Left renal pelvis (tissue), 4 donors: ENCODE data around the gene SREBF1. TPM values are rescaled to one million over a fixed set of nuclear protein-coding genes. Genes with fewer than 3 reads are reported as not detected.

Source experiments
- DNase-seq, 4 donors: peaks; one replicate each; pipeline ENCODE4 v3.0.0-alpha.2; 2013; ENCODE audit warnings: low read depth in 4 of 4, low spot score in 3 of 4
- polyA plus RNA-seq, 4 donors: library from polyadenylated mRNA; unstranded; fragments of 120-200 nt; gene quantifications; one replicate each; pipeline ENCODE4 v1.2.1, GENCODE V29; 2013; ENCODE audit not compliant: insufficient read length in 4 of 4

The SREBF1 gene
- polyA plus RNA-seq, 4 donors: 39.2 to 64.0 (median 50.9) TPM

DNA sequence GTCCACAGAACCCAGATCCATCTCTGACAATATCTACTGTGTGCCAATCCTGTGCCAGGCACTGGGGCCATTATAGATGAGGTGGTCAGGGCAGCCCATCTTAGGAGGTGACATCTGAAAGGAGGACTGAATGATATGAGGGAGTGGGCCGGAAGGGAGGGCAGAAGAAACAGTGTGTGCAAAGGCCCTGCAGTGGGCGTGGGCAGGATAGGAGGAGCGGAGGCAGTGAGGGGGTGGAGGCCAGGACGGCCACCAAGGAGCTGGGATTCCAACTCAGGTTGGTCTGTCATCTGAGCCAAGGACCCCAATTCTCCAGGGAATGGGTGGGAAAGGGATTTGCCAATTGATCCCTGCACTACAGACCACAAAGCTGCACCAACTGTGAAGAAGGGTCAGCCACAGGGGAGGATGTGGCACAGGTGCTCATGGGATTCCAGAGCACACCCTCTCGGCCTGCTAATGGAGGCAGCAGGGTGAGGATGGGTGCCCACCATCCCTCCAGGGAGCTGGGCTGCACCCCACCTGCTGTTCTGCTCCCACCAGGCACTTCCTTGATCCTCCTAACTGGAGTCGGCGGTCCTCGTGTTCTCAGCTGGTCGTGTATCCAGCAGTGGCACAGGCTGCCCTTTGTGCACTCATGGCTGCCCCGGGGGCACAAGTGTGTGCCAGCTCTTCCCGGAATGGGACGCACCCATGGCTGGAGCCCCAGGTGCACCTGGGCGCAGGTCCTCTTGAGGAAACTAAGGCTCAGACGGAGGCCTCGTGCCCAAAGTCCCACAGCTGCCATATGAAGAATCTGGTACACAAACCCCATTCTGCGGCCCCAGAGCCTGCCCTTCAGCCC, 9.6 kb downstream of the SREBF1 start:
- no peak for DNase-seq

DNA sequence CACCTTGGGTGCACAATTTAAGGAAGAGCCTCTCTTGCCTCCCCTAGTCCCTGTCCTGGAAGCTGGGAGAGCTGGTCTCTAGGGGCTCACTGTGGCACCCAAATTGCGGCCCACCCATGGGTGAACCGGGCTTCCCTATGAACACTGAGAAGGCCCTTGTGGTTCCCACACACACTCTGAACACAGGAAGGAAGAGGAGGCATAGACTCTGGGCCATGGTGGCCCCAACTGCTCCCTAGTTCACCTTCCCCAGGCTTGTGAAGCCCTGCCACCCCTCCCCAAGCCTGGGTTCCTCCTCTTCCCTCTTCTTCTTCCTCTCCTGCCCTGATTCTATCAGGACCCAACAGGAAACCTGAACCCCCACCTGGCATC, 10.5 kb downstream of the SREBF1 start:
- DNase-seq: no peak

DNA sequence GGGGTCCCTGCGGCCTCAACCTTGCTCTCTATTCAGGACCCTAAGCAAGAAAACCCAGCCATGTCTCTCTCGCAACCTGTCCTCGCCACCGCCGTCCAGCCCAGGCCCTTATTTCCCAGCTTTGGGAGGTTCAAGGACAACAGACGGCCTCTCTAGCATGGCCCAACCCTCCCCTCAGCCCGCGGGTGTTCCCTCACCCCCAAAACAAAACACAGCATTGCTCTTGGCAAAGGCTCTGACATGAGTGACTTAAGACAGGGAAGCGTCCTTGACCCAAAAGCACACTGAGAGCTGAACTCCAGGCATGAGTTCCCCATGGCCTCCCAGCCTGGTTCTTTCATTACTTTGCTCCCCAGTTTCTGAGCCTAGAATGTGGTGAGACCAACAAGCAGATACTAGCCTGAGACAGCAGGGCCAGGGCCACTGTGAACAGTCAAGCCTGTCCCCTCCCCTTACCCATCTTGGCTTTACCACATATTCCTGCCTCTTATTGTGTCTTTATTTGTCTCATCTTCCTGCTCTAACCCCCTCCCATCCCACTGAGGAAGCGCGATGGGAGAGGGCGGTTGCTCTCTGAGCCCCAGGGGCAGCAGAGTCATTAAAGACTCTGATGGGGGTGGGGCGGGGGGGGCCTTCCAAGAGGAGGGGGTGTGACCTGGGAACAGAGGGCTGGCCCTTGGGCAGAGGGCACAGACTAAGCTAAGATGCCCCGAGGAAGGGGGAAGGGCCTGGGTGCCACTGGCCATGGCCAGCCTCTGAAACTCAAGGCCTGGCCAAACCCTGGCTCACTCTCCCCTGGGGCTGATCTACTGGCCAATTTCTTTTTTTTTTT, 11.8 kb downstream of the SREBF1 start:
- DNase-seq: no peak

DNA sequence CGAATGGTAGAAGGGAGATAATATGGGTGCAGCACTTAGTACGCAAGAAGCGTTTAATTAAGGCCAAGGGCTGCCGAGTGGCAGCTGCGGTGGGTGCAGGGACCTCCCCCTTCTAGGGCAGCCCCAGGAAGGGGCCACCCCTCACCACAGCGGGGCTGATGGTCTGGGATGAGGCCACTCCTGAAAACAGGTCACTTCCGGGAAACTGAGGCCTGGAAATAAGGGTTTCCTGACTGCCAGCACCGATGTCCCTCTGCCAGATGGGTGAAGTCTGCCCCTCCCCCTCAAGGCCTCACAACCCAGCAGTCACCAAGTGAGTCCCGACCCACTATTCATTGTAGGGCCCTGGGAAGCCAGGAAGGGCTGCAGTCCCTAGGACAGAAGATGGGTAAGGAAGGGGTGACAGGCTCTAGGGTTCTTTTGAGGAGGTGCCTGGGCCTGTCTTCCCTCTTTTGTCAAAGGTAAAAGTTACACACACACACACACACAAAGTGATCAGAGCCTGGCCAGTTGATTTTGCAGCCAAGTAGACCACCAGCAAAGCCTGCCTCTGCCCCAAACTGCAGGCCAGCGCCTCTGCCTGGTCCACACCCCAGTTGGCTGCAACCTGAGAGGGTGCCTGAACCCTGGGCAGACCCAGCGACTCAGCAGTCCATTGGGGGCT, 12.5 kb downstream of the SREBF1 start:
- DNase-seq: no peak

DNA sequence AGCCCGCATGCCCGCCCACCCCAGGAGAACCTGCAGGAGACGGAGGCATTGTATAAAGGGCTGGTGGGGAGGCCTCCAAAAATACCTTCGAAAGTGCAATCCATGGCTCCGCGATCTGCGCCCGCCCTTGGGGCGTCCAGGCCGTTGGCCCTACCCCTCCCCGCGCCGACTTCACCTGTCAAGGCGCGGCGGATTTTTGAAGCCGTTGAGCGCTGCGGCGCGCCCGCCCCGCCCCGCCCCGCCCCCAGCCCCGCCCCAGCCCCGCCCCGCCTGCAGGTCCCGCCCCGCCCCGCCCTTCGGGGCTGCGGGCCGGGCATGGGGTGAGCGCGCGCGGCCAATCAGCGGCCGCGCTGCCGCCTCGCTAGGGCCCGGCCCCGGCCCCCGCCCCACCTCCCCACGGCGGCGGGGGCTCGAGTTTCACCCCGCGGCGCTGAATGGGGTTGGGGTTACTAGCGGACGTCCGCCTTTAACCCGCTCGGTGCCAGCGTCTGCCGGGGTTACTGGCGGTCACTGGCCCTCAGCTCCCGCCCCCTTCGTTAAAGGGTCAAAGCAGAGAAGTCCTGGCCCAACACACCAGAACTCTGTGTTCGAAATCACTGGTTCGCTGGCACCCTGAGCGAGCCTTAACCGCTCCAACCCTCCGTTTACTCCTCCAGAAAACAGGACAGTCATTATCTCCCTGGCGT, 13.2 kb downstream of the SREBF1 start:
- DNase-seq: peak in 2 of 4 donors; percentile 68 to 75

DNA sequence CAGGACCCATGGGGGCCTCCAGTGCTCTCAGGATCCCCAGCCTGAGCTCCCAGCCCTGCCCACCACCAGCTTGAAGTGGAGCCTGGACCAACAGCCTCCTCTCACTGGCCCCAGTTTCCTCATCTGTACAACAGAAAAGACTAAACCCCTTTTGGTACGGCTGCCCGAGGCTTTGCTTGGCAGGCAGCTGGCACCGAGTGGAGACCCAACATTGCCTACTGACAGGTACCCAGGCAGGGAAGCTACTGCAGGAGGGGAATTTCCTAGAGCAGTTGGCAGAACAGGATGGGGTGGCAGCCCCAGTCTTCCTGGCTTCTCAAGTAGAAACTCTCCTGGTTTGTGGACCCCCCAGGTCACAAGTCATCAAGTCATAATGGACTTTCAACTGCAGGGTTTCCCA, 14.2 kb downstream of the SREBF1 start:
- no peak for DNase-seq

DNA sequence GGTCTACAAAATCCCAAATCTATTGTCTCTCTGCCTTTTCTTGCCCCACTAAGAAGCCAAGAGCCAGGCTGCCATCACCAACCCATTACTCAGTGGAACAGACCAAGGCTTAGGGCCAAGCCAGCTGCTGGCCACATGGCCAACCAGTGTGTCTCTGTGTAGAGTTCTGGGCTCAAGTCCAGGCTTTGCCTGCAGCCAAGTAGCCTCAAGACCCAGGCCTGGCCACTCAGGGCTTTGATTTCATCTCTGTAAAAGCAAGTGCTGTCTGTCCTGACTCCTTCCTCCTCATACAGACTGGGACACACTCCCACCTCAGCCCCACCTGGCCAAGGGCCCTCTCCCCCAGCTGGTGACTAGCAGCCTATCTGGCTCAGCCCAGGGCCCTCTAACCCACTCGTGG, 14.6 kb downstream of the SREBF1 start:
- DNase-seq: no peak

DNA sequence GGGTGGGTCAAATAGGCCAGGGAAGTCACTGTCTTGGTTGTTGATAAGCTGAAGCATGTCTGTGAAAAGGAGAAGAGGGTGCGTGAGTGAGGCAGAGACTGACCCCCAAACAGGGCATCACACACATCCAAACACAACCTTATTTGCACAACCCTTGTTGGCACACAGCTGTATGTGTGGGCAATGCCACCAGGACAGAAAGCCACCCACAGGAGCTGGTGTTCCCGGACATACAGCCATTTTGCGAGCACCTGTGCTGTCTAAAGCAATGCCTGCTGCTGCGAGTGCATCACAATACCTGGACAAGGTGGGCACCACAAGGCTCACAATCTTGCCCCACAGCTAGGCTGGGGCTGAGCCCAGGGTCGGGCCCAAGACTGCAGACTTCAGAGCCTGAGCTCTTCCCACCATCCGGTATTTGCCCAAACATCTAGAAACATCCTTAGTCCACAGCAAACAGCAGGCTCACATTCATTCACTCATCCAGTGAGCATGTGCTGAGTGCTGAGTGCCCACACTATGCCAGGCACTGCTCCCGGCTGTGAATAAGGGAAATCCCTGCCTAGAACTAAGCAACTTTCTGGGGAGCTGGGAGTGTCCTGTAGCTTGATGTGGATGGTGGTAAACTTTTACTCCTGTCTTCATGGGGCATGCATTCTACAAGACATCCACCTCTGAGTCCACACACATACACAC, 16.2 kb downstream of the SREBF1 start:
- no peak for DNase-seq

DNA sequence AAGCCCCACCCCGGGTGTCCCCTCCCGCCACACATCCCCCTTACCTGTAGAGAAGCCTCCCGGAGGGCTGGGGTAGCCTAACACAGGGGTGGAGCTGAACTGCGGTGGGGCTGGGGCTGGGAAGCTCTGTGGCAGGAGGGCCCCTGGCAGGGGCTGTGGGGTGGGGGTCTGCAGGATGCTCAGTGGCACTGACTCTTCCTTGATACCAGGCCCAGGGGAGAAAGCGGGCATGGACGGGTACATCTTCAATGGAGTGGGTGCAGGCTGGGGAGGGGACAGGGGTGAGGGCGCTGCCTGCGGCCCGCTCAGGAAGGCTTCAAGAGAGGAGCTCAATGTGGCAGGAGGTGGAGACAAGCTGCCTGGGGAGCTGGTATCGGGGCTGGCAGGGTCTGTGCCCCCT, 16.7 kb downstream of the SREBF1 start:
- DNase-seq: no peak

DNA sequence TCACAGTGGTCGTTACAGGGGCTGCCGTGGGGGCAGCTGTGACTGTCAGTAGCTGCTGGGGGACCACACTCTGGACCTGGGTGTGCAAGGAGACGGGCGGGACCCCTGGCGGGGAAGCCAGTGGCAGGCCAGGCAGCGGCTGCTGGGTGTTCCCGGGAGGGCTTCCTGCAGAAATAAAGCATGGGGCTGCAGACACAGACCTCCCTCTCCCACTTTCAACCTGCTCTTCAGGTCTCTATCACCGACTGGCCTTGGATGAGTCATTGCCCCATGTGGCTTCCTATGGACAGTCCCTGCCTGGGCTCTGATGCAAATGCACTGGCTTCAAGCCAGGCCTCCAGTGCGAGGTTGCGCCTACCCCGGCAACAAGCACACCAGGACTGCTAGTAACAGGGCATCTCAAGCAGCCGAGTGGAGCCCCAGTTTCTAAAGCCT, 17.2 kb downstream of the SREBF1 start:
- DNase-seq: no peak

DNA sequence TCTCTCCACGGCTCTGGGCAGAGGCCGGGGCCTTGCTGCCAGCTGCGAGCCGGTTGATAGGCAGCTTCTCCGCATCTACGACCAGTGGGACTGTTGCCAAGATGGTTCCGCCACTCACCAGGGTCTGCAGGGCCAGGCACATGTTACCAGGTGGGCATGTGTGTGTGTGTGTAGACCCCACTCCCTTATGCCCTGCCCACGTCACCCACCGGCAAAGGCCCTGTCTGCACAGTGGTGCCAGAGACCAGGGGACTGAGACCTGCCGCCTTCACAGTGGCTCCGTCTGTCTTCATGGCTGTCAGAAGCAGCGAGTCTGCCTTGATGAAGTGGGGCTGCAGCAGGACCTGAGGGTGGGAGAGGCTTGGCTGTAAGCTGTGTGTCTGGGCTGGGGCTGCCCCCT, 17.7 kb downstream of the SREBF1 start:
- no peak for DNase-seq

DNA sequence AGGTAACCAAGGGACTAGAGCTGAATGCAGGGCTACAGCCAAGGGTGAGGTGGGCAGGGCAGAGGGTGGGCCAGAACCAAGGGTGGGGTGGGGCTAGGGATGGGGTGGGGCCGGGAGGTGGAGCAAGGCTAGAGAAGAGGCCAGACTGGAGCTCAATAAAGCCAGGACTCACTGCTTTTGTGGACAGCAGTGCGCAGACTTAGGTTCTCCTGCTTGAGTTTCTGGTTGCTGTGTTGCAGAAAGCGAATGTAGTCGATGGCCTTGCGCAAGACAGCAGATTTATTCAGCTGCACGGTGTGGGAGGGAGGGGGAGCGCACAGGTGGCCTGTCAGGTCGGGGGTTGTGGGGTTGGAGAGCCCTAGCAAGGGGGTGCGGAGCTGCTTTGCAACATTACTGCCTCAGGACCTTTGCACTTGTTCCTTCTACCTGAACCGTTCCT, 18.7 kb downstream of the SREBF1 start:
- no peak for DNase-seq

DNA sequence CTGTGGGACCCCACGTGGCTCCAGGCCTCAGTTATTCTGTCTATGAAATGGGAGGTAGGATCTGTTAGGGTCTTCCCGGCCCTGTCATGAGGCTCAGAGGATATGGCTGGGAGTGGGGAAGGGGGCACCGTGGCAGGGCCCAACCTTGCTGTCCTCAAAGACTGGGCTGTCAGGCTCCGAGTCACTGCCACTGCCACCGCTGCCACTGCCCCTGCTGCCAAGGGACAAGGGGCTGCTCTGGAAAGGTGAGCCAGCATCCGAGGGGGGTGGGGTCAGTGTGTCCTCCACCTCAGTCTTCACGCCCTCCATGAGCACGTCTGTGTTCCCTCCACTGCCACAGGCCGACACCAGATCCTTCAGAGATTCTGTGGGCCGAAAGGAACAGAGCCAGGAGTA, 19.2 kb downstream of the SREBF1 start:
- no peak for DNase-seq

DNA sequence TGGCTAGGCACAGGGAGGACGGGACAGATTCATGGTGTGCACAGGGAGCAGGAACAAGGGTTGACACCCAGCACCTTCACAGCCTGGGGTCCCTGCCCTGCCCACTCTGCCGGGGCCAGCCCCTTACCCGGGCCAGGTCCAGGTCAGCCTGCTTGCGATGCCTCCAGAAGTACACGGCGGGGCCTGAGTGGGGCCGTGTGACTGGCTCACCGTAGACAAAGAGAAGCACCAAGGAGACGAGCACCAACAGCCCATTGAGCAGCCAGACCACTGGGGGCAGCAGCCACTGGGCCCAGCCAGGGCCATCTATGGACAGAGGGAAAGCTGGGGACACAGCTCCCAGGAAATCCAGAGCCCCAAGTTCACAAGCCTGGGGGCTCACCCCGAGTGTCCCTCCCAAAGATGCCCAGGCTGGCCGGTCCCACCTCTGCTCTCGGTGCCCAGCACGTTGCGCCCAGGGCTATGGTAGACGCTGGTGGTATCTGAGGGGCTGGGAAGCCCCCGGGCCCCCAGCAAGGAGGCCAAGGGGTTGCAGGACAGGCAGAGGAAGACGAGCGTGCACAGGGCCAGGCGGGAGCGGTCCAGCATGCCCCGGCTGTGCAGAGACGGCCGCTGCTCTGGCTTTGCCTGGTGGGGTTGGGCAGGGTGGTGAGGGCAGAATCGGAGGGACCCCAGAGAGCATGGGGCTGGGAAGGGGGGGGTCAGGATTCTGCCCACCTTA, 19.8 kb downstream of the SREBF1 start:
- no peak for DNase-seq

DNA sequence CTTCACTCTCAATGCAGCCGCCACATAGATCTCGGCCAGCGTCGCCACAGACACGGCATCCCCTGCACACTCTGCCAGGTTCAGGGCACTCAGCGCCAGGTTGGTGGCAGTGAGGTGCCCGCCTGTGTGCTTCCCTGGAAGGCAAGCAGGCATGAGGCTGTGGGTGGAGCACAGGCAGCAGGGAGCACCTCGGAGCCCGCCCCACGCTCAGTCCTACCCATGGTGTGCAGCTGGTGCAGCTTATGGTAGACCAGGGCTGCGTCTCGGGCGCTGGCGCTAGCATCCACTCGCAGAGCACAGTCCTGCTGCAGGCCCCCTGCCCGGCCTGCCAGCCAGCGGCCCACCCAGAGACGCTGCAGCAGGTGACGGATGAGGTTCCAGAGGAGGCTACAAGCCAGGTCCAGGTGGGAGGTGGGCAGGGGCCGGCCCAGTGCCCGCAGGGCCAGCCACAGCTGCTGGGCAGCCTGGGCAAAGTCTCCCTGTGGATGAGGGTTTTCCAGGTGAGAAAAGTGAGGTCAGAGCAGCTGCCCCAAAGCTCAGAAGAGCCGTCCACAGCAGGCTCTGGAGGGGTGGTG, 20.5 kb downstream of the SREBF1 start:
- DNase-seq: no peak

DNA sequence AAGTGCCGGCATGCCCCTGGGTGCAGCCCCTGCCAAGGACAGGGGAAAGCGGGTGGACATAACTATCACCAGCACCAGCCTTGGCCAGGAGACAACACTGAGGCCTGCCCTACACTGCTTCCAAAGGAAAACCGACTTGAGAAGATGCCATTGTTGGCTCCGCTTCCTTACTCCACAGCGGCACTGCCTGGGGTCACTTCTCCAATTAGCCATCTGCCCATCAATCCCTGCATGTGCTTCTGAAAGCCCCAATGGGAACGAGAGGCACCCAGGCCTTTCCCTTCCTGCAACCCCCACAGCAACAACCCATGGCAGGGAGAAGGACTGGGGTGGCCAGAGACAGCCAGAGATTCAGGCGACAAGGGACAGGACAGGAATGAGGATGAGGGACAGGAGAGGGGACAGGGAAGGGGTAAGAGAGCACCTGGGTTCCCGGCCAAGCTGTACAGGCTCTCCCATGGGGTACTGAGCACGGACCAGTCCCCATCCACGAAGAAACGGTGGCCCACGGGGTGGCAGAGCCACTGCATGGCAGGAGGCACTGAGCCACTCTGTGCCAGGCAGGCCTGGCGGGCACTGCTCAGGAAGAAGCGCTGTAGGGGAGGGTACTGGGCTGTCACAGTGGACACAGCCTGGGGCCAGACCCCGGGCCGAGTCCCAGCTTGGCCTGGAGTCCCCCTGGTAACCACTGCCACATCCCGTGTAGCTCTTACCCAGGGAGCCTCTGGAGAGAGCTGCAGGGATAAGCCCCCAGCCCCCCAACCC, 21.2 kb downstream of the SREBF1 start:
- no peak for DNase-seq

DNA sequence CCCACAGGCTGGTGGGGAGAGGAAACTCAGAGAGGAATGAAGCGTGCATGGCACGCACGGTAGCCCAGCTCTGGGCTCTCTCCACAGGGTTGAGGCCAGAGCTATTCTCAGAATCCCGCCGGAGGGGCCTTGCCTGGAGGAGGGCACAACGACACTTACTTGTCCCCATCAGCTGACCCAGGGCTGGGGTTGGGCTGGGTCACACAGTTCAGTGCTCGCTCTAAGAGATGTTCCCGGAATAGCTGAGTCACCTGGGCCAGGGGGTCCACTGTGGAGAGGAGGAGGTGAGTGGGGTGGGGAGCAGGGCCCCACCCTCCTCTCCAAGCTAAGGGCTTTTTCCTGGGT, 21.8 kb downstream of the SREBF1 start:
- no peak for DNase-seq
